Stomach (tissue), 4 donors: Measurements from ENCODE around the gene RABGAP1L.

Experiments
- CTCF ChIP-seq, 7 experiments: fragments of 450-650 bp in 4 of 7; fragments of 200-600 bp in 3 of 7; sonication (generic) in 3 of 7; IDR thresholded peaks; one replicate each; pipeline ENCODE4 v1.5.1; 2016 to 2019; ENCODE audit warnings: antibody characterized with exemption in 7 of 7, control low read depth in 2 of 7, mild to moderate bottlenecking in 1 of 7
- EP300 ChIP-seq: sonication (generic); formaldehyde crosslinking; IDR thresholded peaks from one replicate; pipeline ENCODE4 v1.6.1; 2017; ENCODE audit warnings: antibody characterized with exemption
- POLR2AphosphoS5 ChIP-seq, 3 donors: sonication (generic); formaldehyde crosslinking; IDR thresholded peaks; one replicate each; pipeline ENCODE4 v1.6.1; 2016; ENCODE audit warnings: antibody characterized with exemption in 3 of 3

DNA sequence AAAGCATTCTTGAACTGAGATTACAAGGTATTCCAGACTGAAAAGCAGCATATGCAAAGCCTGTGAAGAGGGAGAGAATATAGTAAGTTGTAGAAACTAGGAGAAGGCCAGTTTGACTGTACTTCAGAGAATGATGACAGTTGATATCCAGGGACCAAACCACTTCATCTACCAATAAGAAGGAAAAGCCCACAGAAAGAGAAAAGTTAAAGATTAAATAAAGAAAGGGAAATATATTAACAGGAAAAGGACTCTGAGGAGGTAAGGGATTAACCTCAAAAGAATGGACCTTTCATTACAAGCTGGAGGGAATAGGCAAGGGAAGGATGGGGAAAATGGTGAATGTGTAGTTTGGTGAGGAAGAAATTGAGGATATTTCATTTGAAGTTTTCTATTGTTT, 660.3 kb downstream of the RABGAP1L start:
- TF ChIP-seq CTCF (IDR thresholded peaks at IDR 0.05) (no peak), EP300 (no peak), POLR2AphosphoS5 (IDR thresholded peaks at IDR 0.05) (no peak)
